WTC11 (cell line): Measurements from ENCODE around the gene YIPF6. TPM values are rescaled to one million over a fixed set of nuclear protein-coding genes. Genes with fewer than 3 reads are reported as not detected.

ENCODE experiments used
- ATAC-seq: fragments of 200-7000 bp; cut with Tn5 transposase; 2 replicates; pipeline ENCODE4 v1.10.0; 2021; ENCODE audit warnings: mild to moderate bottlenecking, moderate library complexity
- CTCF ChIA-PET: fragments of 300-600 bp; sonication (Branson Sonifier 250); formaldehyde crosslinking; loops from one replicate; lab custom pipeline; 2021; ENCODE audit warnings: antibody characterized with exemption; lab: Charles Lee
- POLR2A ChIA-PET: fragments of 350-600 bp; sonication (Branson Sonifier 250); formaldehyde crosslinking; loops from one replicate; lab custom pipeline; 2021; ENCODE audit warnings: antibody characterized with exemption; lab: Charles Lee
- DNase-seq: peaks from one replicate; pipeline ENCODE4 v3.0.0; 2021; ENCODE audit warnings: low spot score
- H3K27ac Mint-ChIP-seq: 2 replicates; pipeline ENCODE4 v1.8.0; 2021; ENCODE audit warnings: mixed read lengths
- H3K27me3 Mint-ChIP-seq: 2 replicates; pipeline ENCODE4 v1.8.0; 2021; ENCODE audit warnings: low read depth, mild to moderate bottlenecking, moderate library complexity, mixed read lengths
- H3K36me3 Mint-ChIP-seq: 2 replicates; pipeline ENCODE4 v1.8.0; 2021; ENCODE audit warnings: mixed read lengths
- H3K4me1 Mint-ChIP-seq: 2 replicates; pipeline ENCODE4 v1.8.0; 2022; ENCODE audit warnings: mixed read lengths
- H3K4me3 Mint-ChIP-seq: 2 replicates; pipeline ENCODE4 v1.8.0; 2021; ENCODE audit warnings: mild to moderate bottlenecking, moderate library complexity, mixed read lengths
- H3K9me3 Mint-ChIP-seq: 2 replicates; pipeline ENCODE4 v1.8.0; 2021; ENCODE audit warnings: mixed read lengths
- CREB1 ChIP-seq: sonication (generic); formaldehyde crosslinking; IDR thresholded peaks from 2 replicates; pipeline ENCODE4 v1.8.0; 2023; ENCODE audit warnings: mild to moderate bottlenecking, missing genetic modification reagents
- E2F5 ChIP-seq: sonication (generic); formaldehyde crosslinking; IDR thresholded peaks from 2 replicates; pipeline ENCODE4 v1.8.1; 2022; ENCODE audit warnings: mild to moderate bottlenecking, moderate library complexity, missing genetic modification reagents
- ESRRA ChIP-seq: sonication (generic); formaldehyde crosslinking; IDR thresholded peaks from 2 replicates; pipeline ENCODE4 v1.8.1; 2022; ENCODE audit warnings: mild to moderate bottlenecking, missing genetic modification reagents, borderline replicate concordance
- HMGA2 ChIP-seq: fragments of 250-450 bp; sonication (Bioruptor Pico); IDR thresholded peaks from 2 replicates; pipeline ENCODE4 v1.4.0; 2021; ENCODE audit warnings: mild to moderate bottlenecking, moderate library complexity
- HMGXB4 ChIP-seq: sonication (generic); formaldehyde crosslinking; IDR thresholded peaks from 2 replicates; pipeline ENCODE4 v1.8.1; 2023; ENCODE audit warnings: mild to moderate bottlenecking, moderate library complexity, missing genetic modification reagents
- IRF2 ChIP-seq: sonication (generic); formaldehyde crosslinking; IDR thresholded peaks from 2 replicates; pipeline ENCODE4 v1.8.0; 2022; ENCODE audit warnings: low read depth, missing genetic modification reagents, borderline replicate concordance
- JAZF1 ChIP-seq: fragments of 250-450 bp; sonication (Bioruptor Pico); IDR thresholded peaks from 2 replicates; pipeline ENCODE4 v1.9.0; 2021; ENCODE audit warnings: moderate library complexity, mild to moderate bottlenecking, inconsistent platforms
- MXD4 ChIP-seq: fragments of 250-450 bp; sonication (Bioruptor Pico); IDR thresholded peaks from 2 replicates; pipeline ENCODE4 v1.8.0; 2021; ENCODE audit warnings: mild to moderate bottlenecking, moderate library complexity, borderline replicate concordance
- MYBL2 ChIP-seq: sonication (generic); formaldehyde crosslinking; IDR thresholded peaks from 2 replicates; pipeline ENCODE4 v1.8.1; 2023; ENCODE audit warnings: mild to moderate bottlenecking, moderate library complexity, missing genetic modification reagents
- NFATC4 ChIP-seq: fragments of 250-450 bp; sonication (Bioruptor Pico); IDR thresholded peaks from 2 replicates; pipeline ENCODE4 v1.9.0; 2021; ENCODE audit warnings: mild to moderate bottlenecking
- NR1H2 ChIP-seq: sonication (generic); formaldehyde crosslinking; IDR thresholded peaks from 2 replicates; pipeline ENCODE4 v1.9.0; 2021; ENCODE audit warnings: mild to moderate bottlenecking, moderate library complexity, missing genetic modification reagents
- NR3C1 ChIP-seq: sonication (generic); formaldehyde crosslinking; conservative IDR thresholded peaks from 2 replicates; pipeline ENCODE4 v1.8.1; 2023; ENCODE audit warnings: low read depth, mild to moderate bottlenecking, missing genetic modification reagents
- PRDM15 ChIP-seq: sonication (generic); formaldehyde crosslinking; IDR thresholded peaks from 2 replicates; pipeline ENCODE4 v1.8.0; 2022; ENCODE audit warnings: missing genetic modification reagents
- SMAD4 ChIP-seq: sonication (generic); formaldehyde crosslinking; IDR thresholded peaks from 2 replicates; pipeline ENCODE4 v1.8.0; 2022; ENCODE audit warnings: mild to moderate bottlenecking, missing genetic modification reagents
- TEAD1 ChIP-seq: sonication (generic); formaldehyde crosslinking; IDR thresholded peaks from 2 replicates; pipeline ENCODE4 v1.8.0; 2022; ENCODE audit warnings: mild to moderate bottlenecking, missing genetic modification reagents
- ZBTB21 ChIP-seq: sonication (generic); formaldehyde crosslinking; IDR thresholded peaks from 2 replicates; pipeline ENCODE4 v1.8.1; 2023; ENCODE audit warnings: mild to moderate bottlenecking, missing genetic modification reagents, borderline replicate concordance
- ZNF425 ChIP-seq: fragments of 250-450 bp; sonication (Bioruptor Pico); conservative IDR thresholded peaks from 2 replicates; pipeline ENCODE4 v1.9.0; 2021; ENCODE audit warnings: mild to moderate bottlenecking
- total RNA-seq: library from RNA; stranded (reverse); gene quantifications from 3 replicates; pipeline ENCODE4 v1.2.3, GENCODE V29; 2021

The YIPF6 gene
- total RNA-seq, 1 experiment from 2014 or later, result 34.2 TPM

- no peaks in the 10 kb centered on the region for H3K9me3 Mint-ChIP-seq
These were observed 43.7 kb upstream of the YIPF6 start for GRCh38 chrX:68455151-68455510.

More at GRCh38 chrX:68455151-68455510, 43.7 kb upstream of the YIPF6 start:
- ATAC-seq (no peak), DNase-seq (no peak)
- TF ChIP-seq ZNF425 (CRISPR knock-in tag), result no peak
- no peak for TF ChIP-seq HMGA2 (CRISPR knock-in tag)
- no peak for TF ChIP-seq SMAD4
- no peak for TF ChIP-seq IRF2
- no peak for TF ChIP-seq TEAD1 (CRISPR knock-in tag)
- TF ChIP-seq HMGXB4 (CRISPR knock-in tag), result no peak
- TF ChIP-seq ZBTB21, result no peak
- TF ChIP-seq PRDM15 (CRISPR knock-in tag), result no peak
- no peak for TF ChIP-seq MYBL2 (CRISPR knock-in tag)
- TF ChIP-seq ESRRA (CRISPR knock-in tag), result no peak
- no peak for TF ChIP-seq E2F5
- no peak for TF ChIP-seq NR3C1 (CRISPR knock-in tag)
- no peak for TF ChIP-seq MXD4 (CRISPR knock-in tag)
- TF ChIP-seq CREB1 (CRISPR knock-in tag), result no peak
- no peak for TF ChIP-seq NR1H2
- TF ChIP-seq JAZF1 (CRISPR knock-in tag), result no peak
- no peak for TF ChIP-seq NFATC4 (CRISPR knock-in tag)
- TF ChIP-seq, all 79 proteins: peak for 0
- Mint-ChIP-seq H3K27me3 (no peaks in the 10 kb centered on the region), H3K4me1 (no peaks in the 10 kb centered on the region), H3K27ac (no peak overlapping the region), H3K4me3 (no peak overlapping the region), H3K36me3 (no peaks in the 10 kb centered on the region)
- ChIA-PET POLR2A (no interaction called here), CTCF (no interaction called here)
